ENCODE measurements around the gene TMPRSS3. TPM values are rescaled to one million over a fixed set of nuclear protein-coding genes. Genes with fewer than 3 reads are reported as not detected.

TMPRSS3 gene
- total and polyA plus RNA-seq, 11 donors, result 0.59 to 2.7 TPM; not detected in 9

GRCh38 chr21:42426876-42427480 lies 31.1 kb upstream of the TMPRSS3 start:
- TF ChIP-seq POLR2A (IDR thresholded peaks at IDR 0.05), result no peak
- TF ChIP-seq, protein P1, sequence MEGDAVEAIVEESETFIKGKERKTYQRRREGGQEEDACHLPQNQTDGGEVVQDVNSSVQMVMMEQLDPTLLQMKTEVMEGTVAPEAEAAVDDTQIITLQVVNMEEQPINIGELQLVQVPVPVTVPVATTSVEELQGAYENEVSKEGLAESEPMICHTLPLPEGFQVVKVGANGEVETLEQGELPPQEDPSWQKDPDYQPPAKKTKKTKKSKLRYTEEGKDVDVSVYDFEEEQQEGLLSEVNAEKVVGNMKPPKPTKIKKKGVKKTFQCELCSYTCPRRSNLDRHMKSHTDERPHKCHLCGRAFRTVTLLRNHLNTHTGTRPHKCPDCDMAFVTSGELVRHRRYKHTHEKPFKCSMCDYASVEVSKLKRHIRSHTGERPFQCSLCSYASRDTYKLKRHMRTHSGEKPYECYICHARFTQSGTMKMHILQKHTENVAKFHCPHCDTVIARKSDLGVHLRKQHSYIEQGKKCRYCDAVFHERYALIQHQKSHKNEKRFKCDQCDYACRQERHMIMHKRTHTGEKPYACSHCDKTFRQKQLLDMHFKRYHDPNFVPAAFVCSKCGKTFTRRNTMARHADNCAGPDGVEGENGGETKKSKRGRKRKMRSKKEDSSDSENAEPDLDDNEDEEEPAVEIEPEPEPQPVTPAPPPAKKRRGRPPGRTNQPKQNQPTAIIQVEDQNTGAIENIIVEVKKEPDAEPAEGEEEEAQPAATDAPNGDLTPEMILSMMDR (IDR thresholded peaks at IDR 0.05), result no peak
- intact Hi-C loops (cut with DNase I), result no loop called here

GRCh38 chr21:42426424-42426823 lies 30.6 kb upstream of the TMPRSS3 start:
- peaks cover 0 to 21% (median 0%) of the 10 kb centered on the region in 12 donors for H3K4me1 ChIP-seq
- no peak overlapping the region for H3K4me3 ChIP-seq
- TF ChIP-seq, protein P1 (IDR thresholded peaks at IDR 0.05), result no peak
- TF ChIP-seq POLR2A (IDR thresholded peaks at IDR 0.05), result no peak
- DNase-seq, result no peak
- no peaks in the 10 kb centered on the region for H3K36me3 ChIP-seq
- 77 to 87% (median 81%) methylated on average over 7 of the region's 7 CpGs for WGBS, 4 donors
- ATAC-seq, result no peak
- H3K9me3 ChIP-seq, result peaks cover 0 to 5% (median 0%) of the 10 kb centered on the region in 12 donors
- intact Hi-C loops (cut with DNase I), result no loop called here
- peaks cover 0 to 38% (median 2%) of the 10 kb centered on the region in 9 donors for H3K27me3 ChIP-seq
- no peak overlapping the region for H3K27ac ChIP-seq

More at GRCh38 chr21:42426876-42427480, 31.1 kb upstream of the TMPRSS3 start:
- Histone ChIP-seq H3K36me3 (no peaks in the 10 kb centered on the region), H3K27me3 (peaks cover 0 to 34% (median 2%) of the 10 kb centered on the region in 9 donors), H3K4me3 (no peak overlapping the region), H3K9me3 (peaks cover 0 to 2% (median 0%) of the 10 kb centered on the region in 12 donors), H3K27ac (no peak overlapping the region), H3K4me1 (peaks cover 0 to 21% (median 0%) of the 10 kb centered on the region in 12 donors)
- ATAC-seq, result no peak
- DNase-seq, result no peak
- WGBS, 4 donors, result 81 to 85% (median 84%) methylated on average over 10 of the region's 10 CpGs

DNA sequence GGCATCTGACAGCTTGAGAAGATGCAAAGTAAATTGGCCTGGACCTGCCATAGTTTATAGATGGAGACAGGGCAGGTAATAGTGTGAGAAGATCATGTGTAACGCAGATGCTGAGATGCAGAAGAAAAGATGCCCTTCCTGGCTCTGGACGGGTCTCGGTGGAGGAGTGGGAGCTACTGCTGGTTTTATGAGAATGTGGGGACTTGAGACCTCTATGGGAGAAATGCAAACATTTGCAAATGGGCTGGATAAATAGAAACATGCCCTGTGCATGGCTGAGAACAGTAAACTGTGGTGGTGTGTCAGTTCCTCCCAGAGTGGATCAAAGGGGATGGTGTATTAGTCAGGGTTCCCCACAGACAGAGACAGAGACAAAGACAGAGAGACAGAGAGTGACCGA lies 29.7 kb upstream of the TMPRSS3 start:
- TF ChIP-seq, protein P1 (IDR thresholded peaks at IDR 0.05), result no peak
- H3K4me1 ChIP-seq, result peaks cover 0 to 21% (median 0%) of the 10 kb centered on the region in 12 donors
- ATAC-seq (no peak), DNase-seq (no peak)
- intact Hi-C loops (cut with DNase I), result no loop called here
- 74 to 82% (median 77%) methylated on average over 4 of the region's 4 CpGs for WGBS, 4 donors
- no peak overlapping the region for H3K4me3 ChIP-seq
- no peaks in the 10 kb centered on the region for H3K36me3 ChIP-seq
- H3K27me3 ChIP-seq, result peaks cover 0 to 47% (median 2%) of the 10 kb centered on the region in 9 donors
- H3K9me3 ChIP-seq, result peaks cover 0 to 8% (median 0%) of the 10 kb centered on the region in 12 donors
- H3K27ac ChIP-seq, result peak overlapping the region in 1 of 12 donors; percentile 82

DNA sequence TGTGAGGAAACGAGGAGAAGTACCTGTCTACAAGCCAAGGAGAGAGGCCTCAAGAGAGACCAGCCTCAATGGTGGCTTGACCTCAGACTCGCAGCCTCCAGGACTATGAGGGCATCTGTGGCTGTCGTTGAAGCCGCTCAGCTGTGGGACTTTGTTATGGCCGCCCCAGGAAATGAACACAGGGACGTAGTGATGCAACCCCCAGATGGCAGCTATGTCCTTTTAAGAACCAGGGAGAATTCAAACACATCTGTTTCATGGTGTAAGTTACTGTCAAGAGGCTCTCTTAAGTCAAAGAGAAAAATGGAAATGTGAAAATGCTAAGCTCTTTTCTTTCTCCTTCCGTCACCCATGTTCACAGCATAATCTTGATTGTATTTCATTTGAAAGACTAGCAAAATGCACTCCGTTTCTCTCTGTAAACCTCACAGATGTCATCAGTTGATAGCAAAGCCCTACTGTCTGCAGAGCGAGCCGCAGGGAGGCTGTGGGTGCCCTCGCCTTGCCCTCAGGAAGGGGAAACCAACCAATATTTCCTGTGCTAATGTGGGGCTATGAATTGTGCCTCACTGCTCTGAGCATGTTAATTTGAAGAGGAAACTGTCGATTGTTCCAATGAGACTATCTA lies 29.2 kb upstream of the TMPRSS3 start:
- ATAC-seq (peak in 2 of 4 donors; percentile 21 to 57), DNase-seq (no peak)
- peaks cover 0 to 11% (median 0%) of the 10 kb centered on the region in 12 donors for H3K9me3 ChIP-seq
- WGBS, 4 donors, result 58 to 68% (median 59%) methylated on average over 12 of the region's 12 CpGs
- TF ChIP-seq, protein P1 (IDR thresholded peaks at IDR 0.05), result no peak
- no peak for TF ChIP-seq POLR2A (IDR thresholded peaks at IDR 0.05)
- intact Hi-C loops (cut with DNase I), result no loop called here
- H3K27ac ChIP-seq, result peak overlapping the region in 1 of 12 donors; percentile 82
- peaks cover 0 to 50% (median 2%) of the 10 kb centered on the region in 9 donors for H3K27me3 ChIP-seq
- no peak overlapping the region for H3K4me3 ChIP-seq
- peaks cover 0 to 21% (median 0%) of the 10 kb centered on the region in 12 donors for H3K4me1 ChIP-seq
- H3K36me3 ChIP-seq, result no peaks in the 10 kb centered on the region

Data from heart left ventricle (tissue), 16 donors.